ENCODE results near the gene FBXL19. TPM values are rescaled to one million over a fixed set of nuclear protein-coding genes. Genes with fewer than 3 reads are reported as not detected.
"Not testable (repeated sequence)": the region's sequence is repeated elsewhere in the genome, so short reads cannot be mapped to it uniquely, and the experiment has no call there.

The FBXL19 gene
- polyA plus RNA-seq, 1 donor (not counting 4 experiments of a cell fraction or from before 2014, with no cell fraction given): 10.2 TPM

GRCh38 chr16:30888856-30889499 lies 34.4 kb upstream of the FBXL19 start:
- DNase-seq (ENCODE audit: low read depth, low spot score) (no peak), FAIRE-seq (no peak)
- H2AFZ ChIP-seq (ENCODE audit: control insufficient read depth, low read length): no peak overlapping the region
- H3K4me2 ChIP-seq (ENCODE audit: control insufficient read depth, extremely low read depth, insufficient read depth, low read depth, low read length): no peak overlapping the region
- no peak overlapping the region for H3K4me3 ChIP-seq (ENCODE audit: control insufficient read depth in 2 of 3, extremely low read depth in 1 of 3, insufficient read depth in 2 of 3, low read depth in 1 of 3, low read length in 3 of 3)
- H4K20me1 ChIP-seq (ENCODE audit: control insufficient read depth, extremely low read depth, insufficient read depth, low read length): no peaks in the 10 kb centered on the region
- peaks cover 10% of the 10 kb centered on the region for H3K79me2 ChIP-seq (ENCODE audit: control insufficient read depth, insufficient read depth, low read length)
- H3K27me3 ChIP-seq (ENCODE audit: control insufficient read depth, extremely low read depth, insufficient read depth, low read length): no peaks in the 10 kb centered on the region
- H3K36me3 ChIP-seq (ENCODE audit: control insufficient read depth in 2 of 2, extremely low read depth in 1 of 2, insufficient read depth in 2 of 2, low read length in 2 of 2): peaks cover 10 to 12% of the 10 kb centered on the region in 2 experiments
- no peaks in the 10 kb centered on the region for H3K9me1 ChIP-seq (ENCODE audit: control insufficient read depth, extremely low read depth, insufficient read depth, low read length)
- TF ChIP-seq, protein P1, sequence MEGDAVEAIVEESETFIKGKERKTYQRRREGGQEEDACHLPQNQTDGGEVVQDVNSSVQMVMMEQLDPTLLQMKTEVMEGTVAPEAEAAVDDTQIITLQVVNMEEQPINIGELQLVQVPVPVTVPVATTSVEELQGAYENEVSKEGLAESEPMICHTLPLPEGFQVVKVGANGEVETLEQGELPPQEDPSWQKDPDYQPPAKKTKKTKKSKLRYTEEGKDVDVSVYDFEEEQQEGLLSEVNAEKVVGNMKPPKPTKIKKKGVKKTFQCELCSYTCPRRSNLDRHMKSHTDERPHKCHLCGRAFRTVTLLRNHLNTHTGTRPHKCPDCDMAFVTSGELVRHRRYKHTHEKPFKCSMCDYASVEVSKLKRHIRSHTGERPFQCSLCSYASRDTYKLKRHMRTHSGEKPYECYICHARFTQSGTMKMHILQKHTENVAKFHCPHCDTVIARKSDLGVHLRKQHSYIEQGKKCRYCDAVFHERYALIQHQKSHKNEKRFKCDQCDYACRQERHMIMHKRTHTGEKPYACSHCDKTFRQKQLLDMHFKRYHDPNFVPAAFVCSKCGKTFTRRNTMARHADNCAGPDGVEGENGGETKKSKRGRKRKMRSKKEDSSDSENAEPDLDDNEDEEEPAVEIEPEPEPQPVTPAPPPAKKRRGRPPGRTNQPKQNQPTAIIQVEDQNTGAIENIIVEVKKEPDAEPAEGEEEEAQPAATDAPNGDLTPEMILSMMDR (optimal IDR thresholded peaks at IDR 0.05 in 1 of 3, IDR thresholded peaks at IDR 0.05 in 1 of 3, conservative IDR thresholded peaks at IDR 0.05 in 1 of 3; ENCODE audit: extremely low read depth in 1 of 3, insufficient read depth in 2 of 3, low read length in 3 of 3): no peak
- H3K4me1 ChIP-seq (ENCODE audit: control insufficient read depth, extremely low read depth, insufficient read depth, low read length): peaks cover 9% of the 10 kb centered on the region
- dilution Hi-C loops (cut with MboI; ENCODE audit: extremely low pct_ligation_motif_present, low sequenced_read_pairs): loop anchor here (25.0 kb wide), 1 partner anchor 102 kb away; the partner anchor contains the start of gene ZNF629
- H3K27ac ChIP-seq (ENCODE audit: control insufficient read depth, insufficient read depth, low read length): no peak overlapping the region
- no peaks in the 10 kb centered on the region for H3K9me3 ChIP-seq (ENCODE audit: control insufficient read depth, low read depth, low read length)
- H3K9ac ChIP-seq (ENCODE audit: control insufficient read depth, extremely low read depth, insufficient read depth, low read length): no peak overlapping the region

- no peak overlapping the region for H3K4me2 ChIP-seq (ENCODE audit: control insufficient read depth, extremely low read depth, insufficient read depth, low read depth, low read length)
- no peaks in the 10 kb centered on the region for H3K9me1 ChIP-seq (ENCODE audit: control insufficient read depth, extremely low read depth, insufficient read depth, low read length)
- peaks cover 10 to 11% of the 10 kb centered on the region in 2 experiments for H3K36me3 ChIP-seq (ENCODE audit: control insufficient read depth in 2 of 2, extremely low read depth in 1 of 2, insufficient read depth in 2 of 2, low read length in 2 of 2)
- FAIRE-seq: no peak
- no peaks in the 10 kb centered on the region for H4K20me1 ChIP-seq (ENCODE audit: control insufficient read depth, extremely low read depth, insufficient read depth, low read length)
- TF ChIP-seq, protein P1 (optimal IDR thresholded peaks at IDR 0.05 in 1 of 3, IDR thresholded peaks at IDR 0.05 in 1 of 3, conservative IDR thresholded peaks at IDR 0.05 in 1 of 3; ENCODE audit: extremely low read depth in 1 of 3, insufficient read depth in 2 of 3, low read length in 3 of 3): no peak
- TF ChIP-seq EZH2 (IDR thresholded peaks at IDR 0.05; ENCODE audit: low read length): no peak
- no peaks in the 10 kb centered on the region for H3K9me3 ChIP-seq (ENCODE audit: control insufficient read depth, low read depth, low read length)
- H3K79me2 ChIP-seq (ENCODE audit: control insufficient read depth, insufficient read depth, low read length): peaks cover 10% of the 10 kb centered on the region
- H3K27me3 ChIP-seq (ENCODE audit: control insufficient read depth, extremely low read depth, insufficient read depth, low read length): no peaks in the 10 kb centered on the region
- DNase-seq (ENCODE audit: low read depth, low spot score): no peak
- H3K4me3 ChIP-seq (ENCODE audit: control insufficient read depth in 2 of 3, extremely low read depth in 1 of 3, insufficient read depth in 2 of 3, low read depth in 1 of 3, low read length in 3 of 3): no peak overlapping the region
- H3K27ac ChIP-seq (ENCODE audit: control insufficient read depth, insufficient read depth, low read length): no peak overlapping the region
- dilution Hi-C loops (cut with MboI; ENCODE audit: extremely low pct_ligation_motif_present, low sequenced_read_pairs): loop anchor here (25.0 kb wide), 1 partner anchor 102 kb away; the partner anchor contains the start of gene ZNF629
- H2AFZ ChIP-seq (ENCODE audit: control insufficient read depth, low read length): no peak overlapping the region
- H3K4me1 ChIP-seq (ENCODE audit: control insufficient read depth, extremely low read depth, insufficient read depth, low read length): peaks cover 15% of the 10 kb centered on the region
- H3K9ac ChIP-seq (ENCODE audit: control insufficient read depth, extremely low read depth, insufficient read depth, low read length): no peak overlapping the region
Observed at GRCh38 chr16:30889721-30890120, 33.7 kb upstream of the FBXL19 start.

GRCh38 chr16:30891043-30891823 lies 32.1 kb upstream of the FBXL19 start:
- not testable (repeated sequence) for FAIRE-seq; H3K27ac ChIP-seq (ENCODE audit: control insufficient read depth, insufficient read depth, low read length); H3K27me3 ChIP-seq (ENCODE audit: control insufficient read depth, extremely low read depth, insufficient read depth, low read length); DNase-seq (ENCODE audit: low read depth, low spot score); H3K9ac ChIP-seq (ENCODE audit: control insufficient read depth, extremely low read depth, insufficient read depth, low read length); H2AFZ ChIP-seq (ENCODE audit: control insufficient read depth, low read length); H4K20me1 ChIP-seq (ENCODE audit: control insufficient read depth, extremely low read depth, insufficient read depth, low read length); H3K9me1 ChIP-seq (ENCODE audit: control insufficient read depth, extremely low read depth, insufficient read depth, low read length); H3K4me2 ChIP-seq (ENCODE audit: control insufficient read depth, extremely low read depth, insufficient read depth, low read depth, low read length); H3K9me3 ChIP-seq (ENCODE audit: control insufficient read depth, low read depth, low read length); H3K4me3 ChIP-seq (ENCODE audit: control insufficient read depth in 2 of 3, extremely low read depth in 1 of 3, insufficient read depth in 2 of 3, low read depth in 1 of 3, low read length in 3 of 3)
- H3K4me1 ChIP-seq (ENCODE audit: control insufficient read depth, extremely low read depth, insufficient read depth, low read length): peaks cover 30% of the 10 kb centered on the region
- peaks cover 10 to 11% of the 10 kb centered on the region in 2 experiments for H3K36me3 ChIP-seq (ENCODE audit: control insufficient read depth in 2 of 2, extremely low read depth in 1 of 2, insufficient read depth in 2 of 2, low read length in 2 of 2)
- H3K79me2 ChIP-seq (ENCODE audit: control insufficient read depth, insufficient read depth, low read length): peaks cover 10% of the 10 kb centered on the region
- dilution Hi-C loops (cut with MboI; ENCODE audit: extremely low pct_ligation_motif_present, low sequenced_read_pairs): loop anchor here (25.0 kb wide), 1 partner anchor 104 kb away; the partner anchor contains the start of gene ZNF629
